HepG2 (cell line): ENCODE results near the gene ASH1L. TPM values are rescaled to one million over a fixed set of nuclear protein-coding genes. Genes with fewer than 3 reads are reported as not detected.

Experiments
- ASH2L ChIP-seq: fragments of 300-600, 200-600 bp; sonication (generic); IDR thresholded peaks from 2 replicates; pipeline ENCODE4 v1.7.0; 2017; ENCODE audit warnings: low read depth, mild to moderate bottlenecking, moderate library complexity, mixed read lengths, low read length; ENCODE audit not compliant: insufficient read length
- CBX1 ChIP-seq: IDR thresholded peaks from one replicate; pipeline ENCODE4 v1.6.1; 2016; ENCODE audit warnings: antibody characterized with exemption, low read depth
- FOXA1 ChIP-seq, 2 experiments: fragments of 450-650 bp in 1 of 2; sonication (generic) in 1 of 2; formaldehyde crosslinking in 1 of 2; IDR thresholded peaks; 2 replicates each; pipeline versions ENCODE4 v1.4.0 to v1.6.1; 2016 to 2020; ENCODE audit warnings: missing genetic modification reagents in 1 of 2
- FOXA3 ChIP-seq: IDR thresholded peaks from 2 replicates; pipeline ENCODE4 v1.6.1; 2016; ENCODE audit warnings: missing genetic modification reagents, missing compliant biosample characterization
- HES4 ChIP-seq: sonication (generic); formaldehyde crosslinking; IDR thresholded peaks from 2 replicates; pipeline ENCODE4 v1.9.0; 2021; ENCODE audit warnings: mild to moderate bottlenecking, missing genetic modification reagents, borderline replicate concordance
- KLF15 ChIP-seq: sonication (generic); formaldehyde crosslinking; IDR thresholded peaks from 2 replicates; pipeline ENCODE4 v1.8.1; 2023; ENCODE audit warnings: borderline replicate concordance, mild to moderate bottlenecking, inconsistent platforms, missing genetic modification reagents, mixed read lengths
- NFYC ChIP-seq: IDR thresholded peaks from 2 replicates; pipeline ENCODE4 v1.6.1; 2016; ENCODE audit warnings: missing genetic modification reagents, missing compliant biosample characterization
- NR2F1 ChIP-seq, 2 experiments: fragments of 450-650 bp in 1 of 2; formaldehyde crosslinking in 1 of 2; IDR thresholded peaks; 2 replicates each; pipeline versions ENCODE4 v1.5.0 to v1.6.1; 2016 to 2020; ENCODE audit warnings: mild to moderate bottlenecking in 1 of 2, missing compliant biosample characterization in 1 of 2, missing genetic modification reagents in 1 of 2, moderate library complexity in 1 of 2
- RBFOX2 ChIP-seq: fragments of 200-400 bp; formaldehyde crosslinking; IDR thresholded peaks from 2 replicates; pipeline ENCODE4 v1.6.1; 2017; ENCODE audit warnings: low read depth, mild to moderate bottlenecking, low read length
- SPEN ChIP-seq: sonication (generic); formaldehyde crosslinking; IDR thresholded peaks from 2 replicates; pipeline ENCODE4 v1.5.1; 2020; ENCODE audit warnings: low read depth, mild to moderate bottlenecking, missing genetic modification reagents
- TBX2 ChIP-seq: sonication (generic); formaldehyde crosslinking; IDR thresholded peaks from 2 replicates; pipeline ENCODE4 v1.5.0; 2020; ENCODE audit warnings: missing genetic modification reagents, mild to moderate bottlenecking, borderline replicate concordance
- TP53 ChIP-seq: sonication (generic); formaldehyde crosslinking; conservative IDR thresholded peaks from 2 replicates; pipeline ENCODE4 v1.4.0; 2020; ENCODE audit warnings: missing genetic modification reagents
- TSC22D2 ChIP-seq: sonication (generic); formaldehyde crosslinking; IDR thresholded peaks from 2 replicates; pipeline ENCODE4 v1.5.1; 2020; ENCODE audit warnings: missing genetic modification reagents, mild to moderate bottlenecking, borderline replicate concordance
- ZC3H13 ChIP-seq: sonication (generic); formaldehyde crosslinking; IDR thresholded peaks from 2 replicates; pipeline ENCODE4 v1.8.1; 2023; ENCODE audit warnings: mild to moderate bottlenecking, missing genetic modification reagents, moderate library complexity
- ZMYM3 ChIP-seq: sonication (generic); formaldehyde crosslinking; IDR thresholded peaks from 2 replicates; pipeline ENCODE4 v1.5.1; 2020; ENCODE audit warnings: mild to moderate bottlenecking, missing genetic modification reagents
- ZNF446 ChIP-seq: sonication (generic); formaldehyde crosslinking; IDR thresholded peaks from 2 replicates; pipeline ENCODE4 v1.5.0; 2020; ENCODE audit warnings: mild to moderate bottlenecking, missing genetic modification reagents
- ZNF572 ChIP-seq: sonication (generic); formaldehyde crosslinking; IDR thresholded peaks from 2 replicates; pipeline ENCODE4 v1.5.1; 2020; ENCODE audit warnings: mild to moderate bottlenecking, missing genetic modification reagents
- ZSCAN22 ChIP-seq: sonication (generic); formaldehyde crosslinking; IDR thresholded peaks from 2 replicates; pipeline ENCODE4 v1.4.0; 2020; ENCODE audit warnings: mild to moderate bottlenecking, missing genetic modification reagents
- polyA plus RNA-seq, 8 experiments: library from polyadenylated mRNA; depleted of rRNA in 3 of 8; stranded (reverse) in 7 of 8; unstranded in 1 of 8; fragments of >200 nt; fragmentation: Illumina TruSeq in 4 of 8; extraction: Trizol in 4 of 8; gene quantifications; 2 replicates each; pipeline versions ENCODE4 v1.2.1 to v1.2.3, GENCODE V29; 2011 to 2016; ENCODE audit warnings: low read depth in 4 of 8, missing spikeins in 1 of 8, mixed read lengths in 1 of 8; ENCODE audit not compliant: insufficient read depth in 1 of 8
- total RNA-seq, 5 experiments: library from RNA; depleted of rRNA; stranded (reverse); fragments of >200 nt; fragmentation: Illumina TruSeq; extraction: Trizol; gene quantifications; 2 replicates each; pipeline ENCODE4 v1.2.3, GENCODE V29; 2016; ENCODE audit warnings: low read depth in 1 of 5
- TF ChIP-seq, protein P1 (sequence below): sonication (generic); formaldehyde crosslinking; IDR thresholded peaks from 2 replicates; pipeline ENCODE4 v1.5.0; 2020; ENCODE audit warnings: missing genetic modification reagents
- TF ChIP-seq, protein P2 (sequence below): sonication (generic); formaldehyde crosslinking; IDR thresholded peaks from 2 replicates; pipeline ENCODE4 v1.4.0; 2020; ENCODE audit warnings: mild to moderate bottlenecking, missing genetic modification reagents
- TF ChIP-seq, protein P3 (sequence below): sonication (generic); formaldehyde crosslinking; IDR thresholded peaks from 2 replicates; pipeline ENCODE4 v1.5.1; 2020; ENCODE audit warnings: mild to moderate bottlenecking, missing genetic modification reagents

ASH1L gene
- total and polyA plus RNA-seq, 2 of the 13 experiments (the other 11 are each of a cell fraction or from before 2014, with no cell fraction given), result 10.2 to 15.3 TPM

DNA sequence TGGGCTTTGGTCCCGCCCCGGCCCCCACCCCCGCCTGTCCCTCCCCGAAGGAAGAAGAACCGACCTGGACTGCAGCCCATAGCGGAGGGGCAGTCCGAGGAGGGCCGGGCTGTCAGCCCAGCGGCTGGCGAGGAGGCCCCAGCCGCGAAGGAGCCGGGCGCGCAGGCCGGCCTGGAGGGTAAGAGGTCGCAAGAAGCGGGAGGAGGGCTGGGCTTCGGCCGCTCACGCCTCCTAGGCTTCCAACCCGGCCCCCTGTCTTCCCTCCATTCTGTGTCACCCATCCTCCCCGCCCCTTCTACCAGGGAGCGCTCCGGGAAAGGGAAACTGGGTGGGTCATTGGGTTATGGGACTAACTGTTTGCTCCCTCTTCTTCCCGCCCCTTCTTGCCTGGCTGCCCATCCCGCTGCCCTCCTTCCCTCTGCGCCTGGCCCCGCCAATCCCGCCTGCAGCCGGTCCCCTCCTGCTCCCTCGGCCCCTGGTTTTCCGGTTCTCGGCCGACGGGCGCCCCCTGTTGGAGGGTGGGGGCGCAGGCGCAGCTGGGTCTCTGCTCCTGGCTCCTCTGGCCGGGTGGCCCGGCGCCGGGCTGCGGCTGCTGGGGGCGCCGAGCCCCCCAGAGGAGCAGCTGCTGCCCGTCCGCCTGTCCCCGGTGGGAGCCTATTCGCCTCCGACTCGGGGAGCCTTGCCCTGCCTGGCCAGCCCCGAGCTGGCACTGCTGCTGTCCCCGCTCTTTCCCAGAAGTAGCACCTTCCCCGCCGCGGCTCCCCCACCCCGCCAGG is 239.5 kb downstream of the ASH1L start (continued):
- TF ChIP-seq NR2F1 (CRISPR knock-in tag; IDR thresholded peaks at IDR 0.05) (peak in 1 of 2 experiments; percentile 33; a peak in 1 of 4 replicates), RBFOX2 (peak; percentile 47), TP53 (CRISPR knock-in tag) (no peak), ZNF572 (0 out of 2 replicates have a peak, but pooled peaks have one; percentile 58), ZC3H13 (CRISPR knock-in tag) (peak; percentile 80), NFYC (CRISPR knock-in tag) (peak; percentile 55), ASH2L (peak; percentile 13), CBX1 (peak; percentile 67), ZNF446 (CRISPR knock-in tag) (0 out of 2 replicates have a peak, but pooled peaks have one; percentile 67), ZSCAN22 (CRISPR knock-in tag) (no peak), SPEN (CRISPR knock-in tag) (peak; percentile 53; the same call in 1 of the 2 replicates), FOXA1 (IDR thresholded peaks at IDR 0.05) (no peak), FOXA1 (CRISPR knock-in tag; IDR thresholded peaks at IDR 0.05) (peak; percentile 20; the same call in 1 of the 2 replicates), FOXA3 (CRISPR knock-in tag) (peak; percentile 24; the same call in 1 of the 2 replicates), HES4 (CRISPR knock-in tag) (peak; percentile 62; the same call in 1 of the 2 replicates), TSC22D2 (CRISPR knock-in tag) (peak; percentile 36; the same call in 1 of the 2 replicates), TBX2 (CRISPR knock-in tag) (peak; percentile 34; the same call in 1 of the 2 replicates), KLF15 (CRISPR knock-in tag) (0 out of 2 replicates have a peak, but pooled peaks have one; percentile 29), ZMYM3 (CRISPR knock-in tag) (0 out of 2 replicates have a peak, but pooled peaks have one; percentile 13)
- TF ChIP-seq, protein P1, sequence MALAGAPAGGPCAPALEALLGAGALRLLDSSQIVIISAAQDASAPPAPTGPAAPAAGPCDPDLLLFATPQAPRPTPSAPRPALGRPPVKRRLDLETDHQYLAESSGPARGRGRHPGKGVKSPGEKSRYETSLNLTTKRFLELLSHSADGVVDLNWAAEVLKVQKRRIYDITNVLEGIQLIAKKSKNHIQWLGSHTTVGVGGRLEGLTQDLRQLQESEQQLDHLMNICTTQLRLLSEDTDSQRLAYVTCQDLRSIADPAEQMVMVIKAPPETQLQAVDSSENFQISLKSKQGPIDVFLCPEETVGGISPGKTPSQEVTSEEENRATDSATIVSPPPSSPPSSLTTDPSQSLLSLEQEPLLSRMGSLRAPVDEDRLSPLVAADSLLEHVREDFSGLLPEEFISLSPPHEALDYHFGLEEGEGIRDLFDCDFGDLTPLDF, result peak; percentile 78
- TF ChIP-seq, protein P2, sequence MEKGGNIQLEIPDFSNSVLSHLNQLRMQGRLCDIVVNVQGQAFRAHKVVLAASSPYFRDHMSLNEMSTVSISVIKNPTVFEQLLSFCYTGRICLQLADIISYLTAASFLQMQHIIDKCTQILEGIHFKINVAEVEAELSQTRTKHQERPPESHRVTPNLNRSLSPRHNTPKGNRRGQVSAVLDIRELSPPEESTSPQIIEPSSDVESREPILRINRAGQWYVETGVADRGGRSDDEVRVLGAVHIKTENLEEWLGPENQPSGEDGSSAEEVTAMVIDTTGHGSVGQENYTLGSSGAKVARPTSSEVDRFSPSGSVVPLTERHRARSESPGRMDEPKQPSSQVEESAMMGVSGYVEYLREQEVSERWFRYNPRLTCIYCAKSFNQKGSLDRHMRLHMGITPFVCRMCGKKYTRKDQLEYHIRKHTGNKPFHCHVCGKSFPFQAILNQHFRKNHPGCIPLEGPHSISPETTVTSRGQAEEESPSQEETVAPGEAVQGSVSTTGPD (CRISPR knock-in tag), result no peak
- TF ChIP-seq, protein P3, sequence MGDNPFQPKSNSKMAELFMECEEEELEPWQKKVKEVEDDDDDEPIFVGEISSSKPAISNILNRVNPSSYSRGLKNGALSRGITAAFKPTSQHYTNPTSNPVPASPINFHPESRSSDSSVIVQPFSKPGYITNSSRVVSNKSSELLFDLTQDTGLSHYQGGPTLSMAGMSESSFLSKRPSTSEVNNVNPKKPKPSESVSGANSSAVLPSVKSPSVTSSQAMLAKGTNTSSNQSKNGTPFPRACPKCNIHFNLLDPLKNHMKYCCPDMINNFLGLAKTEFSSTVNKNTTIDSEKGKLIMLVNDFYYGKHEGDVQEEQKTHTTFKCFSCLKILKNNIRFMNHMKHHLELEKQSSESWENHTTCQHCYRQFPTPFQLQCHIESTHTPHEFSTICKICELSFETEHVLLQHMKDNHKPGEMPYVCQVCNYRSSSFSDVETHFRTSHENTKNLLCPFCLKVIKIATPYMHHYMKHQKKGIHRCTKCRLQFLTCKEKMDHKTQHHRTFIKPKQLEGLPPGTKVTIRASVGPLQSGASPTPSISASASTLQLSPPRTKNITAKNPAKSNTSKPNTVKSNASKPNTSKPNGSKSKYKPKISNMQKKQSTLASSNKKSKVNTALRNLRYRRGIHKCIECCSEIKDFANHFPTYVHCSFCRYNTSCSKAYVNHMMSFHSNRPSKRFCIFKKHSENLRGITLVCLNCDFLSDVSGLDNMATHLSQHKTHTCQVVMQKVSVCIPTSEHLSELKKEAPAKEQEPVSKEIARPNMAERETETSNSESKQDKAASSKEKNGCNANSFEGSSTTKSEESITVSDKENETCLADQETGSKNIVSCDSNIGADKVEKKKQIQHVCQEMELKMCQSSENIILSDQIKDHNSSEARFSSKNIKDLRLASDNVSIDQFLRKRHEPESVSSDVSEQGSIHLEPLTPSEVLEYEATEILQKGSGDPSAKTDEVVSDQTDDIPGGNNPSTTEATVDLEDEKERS, result 0 out of 2 replicates have a peak, but pooled peaks have one; percentile 34
